H1 (cell line): ENCODE results near the gene GNL2. TPM values are rescaled to one million over a fixed set of nuclear protein-coding genes. Genes with fewer than 3 reads are reported as not detected.

ENCODE experiments used
- CTCF ChIA-PET: fragments of 300-600 bp; sonication (Branson Sonifier 250); formaldehyde crosslinking; loops from one replicate; lab custom pipeline; 2021; ENCODE audit not compliant: partially characterized antibody; lab: Charles Lee
- POLR2A ChIA-PET: fragments of 300-600 bp; sonication (Branson Sonifier 250); formaldehyde crosslinking; loops from one replicate; lab custom pipeline; 2021; ENCODE audit warnings: inconsistent platforms; ENCODE audit not compliant: partially characterized antibody; lab: Charles Lee
- DNase-seq, 2 experiments: peaks; one replicate each; pipeline versions ENCODE4 v3.0.0 to v3.0.0-alpha.2; 2010 to 2022; ENCODE audit warnings: low spot score in 2 of 2, low read depth in 1 of 2, mixed read lengths in 1 of 2
- FAIRE-seq: peaks from 2 replicates; lab custom pipeline; 2011; peaks lifted over from hg19 to GRCh38; lab: Jason Lieb, UNC
- H2AFZ ChIP-seq: 2 replicates; pipeline ENCODE4 v1.8.1; 2012; ENCODE audit warnings: low read length, inconsistent platforms
- H2AK5ac ChIP-seq: 2 replicates; pipeline ENCODE4 v1.6.1; 2013; ENCODE audit warnings: low read depth, low read length
- H2BK120ac ChIP-seq: replicated peaks from 2 replicates; pipeline ENCODE3; 2013; ENCODE audit warnings: low read depth, low read length, inconsistent platforms
- H2BK12ac ChIP-seq: 2 replicates; pipeline ENCODE4 v1.6.1; 2013; ENCODE audit warnings: low read depth, low read length
- H2BK15ac ChIP-seq: 2 replicates; pipeline ENCODE4 v1.6.1; 2013; ENCODE audit warnings: low read length
- H2BK20ac ChIP-seq: 2 replicates; pipeline ENCODE4 v1.6.1; 2013; ENCODE audit warnings: low read length
- H2BK5ac ChIP-seq: 2 replicates; pipeline ENCODE4 v1.6.1; 2013; ENCODE audit warnings: low read depth, low read length
- H3K14ac ChIP-seq: 2 replicates; pipeline ENCODE4 v1.6.1; 2013; ENCODE audit warnings: inconsistent platforms; ENCODE audit not compliant: insufficient read length
- H3K18ac ChIP-seq: 2 replicates; pipeline ENCODE4 v1.6.1; 2013; ENCODE audit warnings: low read length; ENCODE audit errors: extremely low read depth
- H3K23ac ChIP-seq: 2 replicates; pipeline ENCODE4 v1.6.1; 2013; ENCODE audit warnings: inconsistent platforms; ENCODE audit not compliant: insufficient read length
- H3K23me2 ChIP-seq: 2 replicates; pipeline ENCODE4 v1.6.1; 2013; ENCODE audit warnings: low read depth, low read length
- H3K27ac ChIP-seq: 2 replicates; pipeline ENCODE4 v1.6.1; 2011; ENCODE audit warnings: low read depth, low read length, inconsistent platforms
- H3K27me3 ChIP-seq, 4 experiments: replicated peaks in 1 of 4; 1 replicate in 1 of 4; 2 replicates in 3 of 4; pipeline versions ENCODE4 v1.6.1 to v1.8.1; 2011 to 2013; ENCODE audit warnings: low read length in 3 of 4, mild to moderate bottlenecking in 3 of 4, inconsistent platforms in 2 of 4, mixed read lengths in 2 of 4, moderate library complexity in 1 of 4; ENCODE audit not compliant: control insufficient read depth in 3 of 4, insufficient read depth in 3 of 4; ENCODE audit errors: extremely low read depth in 1 of 4
- H3K36me3 ChIP-seq, 4 experiments: 2 replicates each; pipeline versions ENCODE4 v1.6.1 to v1.8.1; 2011 to 2013; ENCODE audit warnings: mild to moderate bottlenecking in 4 of 4, low read length in 3 of 4, moderate library complexity in 2 of 4, control low read depth in 1 of 4, inconsistent platforms in 1 of 4; ENCODE audit not compliant: insufficient read depth in 4 of 4, control insufficient read depth in 2 of 4
- H3K4ac ChIP-seq: replicated peaks from 2 replicates; pipeline ENCODE3; 2013; ENCODE audit warnings: low read length, low read depth, mixed read lengths, inconsistent platforms; ENCODE audit not compliant: insufficient read length
- H3K4me1 ChIP-seq, 4 experiments: replicated peaks in 1 of 4; 1 replicate in 1 of 4; 2 replicates in 3 of 4; pipeline versions ENCODE4 v1.6.1 to v1.8.1; 2011 to 2013; ENCODE audit warnings: low read length in 3 of 4, inconsistent platforms in 2 of 4, mixed read lengths in 1 of 4; ENCODE audit not compliant: insufficient read depth in 4 of 4, control insufficient read depth in 3 of 4
- H3K4me2 ChIP-seq, 2 experiments: 2 replicates each; pipeline versions ENCODE4 v1.6.1 to v1.8.1; 2011 to 2013; ENCODE audit warnings: low read depth in 2 of 2, low read length in 2 of 2, control low read depth in 1 of 2, inconsistent platforms in 1 of 2, mild to moderate bottlenecking in 1 of 2; ENCODE audit not compliant: insufficient read depth in 1 of 2
- H3K4me3 ChIP-seq, 4 experiments: fragments of 200-600, 300-600 bp in 1 of 4; sonication (generic), shearing (Covaris generic), sonication (Bioruptor Twin) in 1 of 4; 2 replicates each; pipeline versions ENCODE4 v1.5.1 to v1.8.1; 2011 to 2016; ENCODE audit warnings: low read length in 4 of 4, low read depth in 3 of 4, control low read depth in 2 of 4, inconsistent platforms in 2 of 4, mild to moderate bottlenecking in 2 of 4, mixed read lengths in 1 of 4, moderate library complexity in 1 of 4; ENCODE audit not compliant: insufficient read depth in 2 of 4; ENCODE audit errors: extremely low read depth in 1 of 4
- H3K56ac ChIP-seq: replicated peaks from 2 replicates; pipeline ENCODE3; 2013; ENCODE audit warnings: low read depth, mild to moderate bottlenecking, mixed read lengths, low read length, inconsistent platforms; ENCODE audit not compliant: insufficient read length
- H3K79me1 ChIP-seq: 2 replicates; pipeline ENCODE4 v1.6.1; 2013; ENCODE audit warnings: low read depth, low read length, control low read depth
- H3K79me2 ChIP-seq, 2 experiments: 2 replicates each; pipeline versions ENCODE4 v1.6.1 to v1.8.1; 2012 to 2013; ENCODE audit warnings: low read length in 2 of 2, mild to moderate bottlenecking in 2 of 2, inconsistent platforms in 1 of 2; ENCODE audit not compliant: insufficient read depth in 2 of 2, control insufficient read depth in 1 of 2
- H3K9ac ChIP-seq, 4 experiments: replicated peaks in 1 of 4; 1 replicate in 1 of 4; 2 replicates in 3 of 4; pipeline versions ENCODE4 v1.6.1 to v1.8.1; 2011 to 2013; ENCODE audit warnings: low read depth in 3 of 4, low read length in 3 of 4, control low read depth in 2 of 4, mild to moderate bottlenecking in 2 of 4, moderate library complexity in 2 of 4, inconsistent platforms in 1 of 4; ENCODE audit errors: extremely low read depth in 1 of 4
- H3K9me3 ChIP-seq, 2 experiments: 2 replicates each; pipeline versions ENCODE4 v1.6.1 to v1.8.1; 2012 to 2013; ENCODE audit warnings: mild to moderate bottlenecking in 2 of 2, moderate library complexity in 2 of 2, control low read depth in 1 of 2, inconsistent platforms in 1 of 2, low read depth in 1 of 2, low read length in 1 of 2, mixed read lengths in 1 of 2; ENCODE audit not compliant: insufficient read depth in 2 of 2
- H4K20me1 ChIP-seq, 2 experiments: replicated peaks in 1 of 2; 2 replicates each; pipeline versions ENCODE3 to v1.8.1; 2011 to 2013; ENCODE audit warnings: inconsistent platforms in 2 of 2, low read length in 2 of 2, mild to moderate bottlenecking in 1 of 2; ENCODE audit not compliant: insufficient read depth in 2 of 2, control insufficient read depth in 1 of 2
- H4K5ac ChIP-seq: 2 replicates; pipeline ENCODE4 v1.6.1; 2013; ENCODE audit warnings: low read length, low read depth, mixed read lengths, inconsistent platforms; ENCODE audit not compliant: insufficient read length
- H4K8ac ChIP-seq: 2 replicates; pipeline ENCODE4 v1.8.0; 2013; ENCODE audit warnings: mild to moderate bottlenecking, moderate library complexity, low read length, inconsistent platforms; ENCODE audit not compliant: insufficient read depth; ENCODE audit errors: extremely low read depth
- H4K91ac ChIP-seq: replicated peaks from 2 replicates; pipeline ENCODE3; 2013; ENCODE audit warnings: low read length, mixed read lengths, inconsistent platforms; ENCODE audit not compliant: insufficient read length
- EP300 ChIP-seq, 2 experiments: IDR thresholded peaks; 1 replicate in 1 of 2; 2 replicates in 1 of 2; pipeline ENCODE4 v1.6.1; 2011 to 2012; ENCODE audit warnings: low read depth in 2 of 2, low read length in 2 of 2, mild to moderate bottlenecking in 2 of 2, borderline replicate concordance in 1 of 2, inconsistent platforms in 1 of 2, moderate library complexity in 1 of 2
- FOSL1 ChIP-seq: IDR thresholded peaks from 2 replicates; pipeline ENCODE4 v1.6.1; 2011; ENCODE audit warnings: mild to moderate bottlenecking, low read depth, low read length, moderate library complexity; ENCODE audit not compliant: insufficient read depth
- JUND ChIP-seq: IDR thresholded peaks from 2 replicates; pipeline ENCODE4 v1.6.1; 2011; ENCODE audit warnings: mild to moderate bottlenecking, improper control_type of control experiment, low read length
- SIN3A ChIP-seq, 2 experiments: IDR thresholded peaks in 1 of 2; conservative IDR thresholded peaks in 1 of 2; 2 replicates each; pipeline ENCODE4 v1.6.1; 2011 to 2012; ENCODE audit warnings: low read length in 2 of 2, improper control_type of control experiment in 1 of 2, low read depth in 1 of 2, mild to moderate bottlenecking in 1 of 2
- SP1 ChIP-seq: IDR thresholded peaks from 2 replicates; pipeline ENCODE4 v1.6.1; 2011; ENCODE audit warnings: low read depth, low read length
- WGBS, 2 experiments: shearing (Covaris generic) in 1 of 2; methylation state at CpG; one replicate each; pipeline versions ENCODE4 v1.1.6 to v1.1.7; 2013 to 2015; ENCODE audit warnings: low lambda C conversion rate in 2 of 2, mixed read lengths in 2 of 2, inconsistent platforms in 1 of 2, low coverage in 1 of 2, missing lambda C conversion rate in 1 of 2; ENCODE audit not compliant: insufficient replicate concordance in 2 of 2, insufficient coverage in 1 of 2, insufficient read length in 1 of 2; ENCODE audit errors: extremely low coverage in 1 of 2, missing lambda C conversion rate in 1 of 2; 5-methylcytosine and 5-hydroxymethylcytosine counted together
- polyA plus RNA-seq, 7 experiments: library from polyadenylated mRNA; depleted of rRNA in 3 of 7; stranded (reverse) in 5 of 7; unstranded in 2 of 7; fragments of >200 nt in 5 of 7; fragments of 200-250 nt in 2 of 7; gene quantifications; 1 replicate in 5 of 7; 2 replicates in 1 of 7; 4 replicates in 1 of 7; pipeline versions ENCODE4 v1.2.1 to v1.2.3, GENCODE V29; 2011 to 2013; ENCODE audit warnings: missing spikeins in 2 of 7, mixed read lengths in 2 of 7
- total RNA-seq: library from RNA; stranded (reverse); fragmentation: NEBNext Ultra II Directional; extraction: Animal tissue kit (Norgen Biotek cat#: 25700); gene quantifications from 2 replicates; pipeline ENCODE4 v1.2.1, GENCODE V29; 2021

Gene GNL2
- total and polyA plus RNA-seq, 2 of the 8 experiments (the other 6 are each of a cell fraction or from before 2014, with no cell fraction given) = 22.2 to 88.3 TPM

GRCh38 chr1:37537378-37537777 lies 58.4 kb downstream of the GNL2 start:
- DNase-seq = no peak
- TF ChIP-seq SP1 = no peak
- TF ChIP-seq JUND = no peak
- no peak for TF ChIP-seq EP300 (IDR thresholded peaks at IDR 0.05; ENCODE audit: borderline replicate concordance in 1 of 2, low read depth in 2 of 2, low read length in 2 of 2)
- TF ChIP-seq FOSL1 = no peak
- no peak for TF ChIP-seq SIN3A (conservative IDR thresholded peaks at IDR 0.05 in 1 of 2, IDR thresholded peaks at IDR 0.05 in 1 of 2; ENCODE audit: low read depth in 1 of 2, low read length in 2 of 2)
- TF ChIP-seq, all 59 proteins: peak for 0
- 96% methylated on average over 2 of the region's 2 CpGs; no CpG with 5 or more reads in 1 of the 2 experiments for WGBS, 2 experiments
- H3K56ac ChIP-seq = no peak overlapping the region
- no peak overlapping the region for H4K8ac ChIP-seq
- no peak overlapping the region for H3K18ac ChIP-seq
- peaks cover 0 to 2% of the 10 kb centered on the region in 2 experiments for H4K20me1 ChIP-seq
- no peak for FAIRE-seq
- POLR2A ChIA-PET = no interaction called here
- H3K4ac ChIP-seq = no peak overlapping the region
- peaks cover 8 to 44% (median 25%) of the 10 kb centered on the region in 4 experiments for H3K36me3 ChIP-seq
- H2BK5ac ChIP-seq = no peak overlapping the region
- no peaks in the 10 kb centered on the region for H3K4me1 ChIP-seq
- no peaks in the 10 kb centered on the region for H3K27me3 ChIP-seq
- no peaks in the 10 kb centered on the region for H3K79me1 ChIP-seq
- no peak overlapping the region for H3K23ac ChIP-seq
- H3K14ac ChIP-seq = no peak overlapping the region
- H3K4me2 ChIP-seq = no peak overlapping the region
- H3K23me2 ChIP-seq = no peaks in the 10 kb centered on the region
- no peak overlapping the region for H2AFZ ChIP-seq
- no peak overlapping the region for H4K91ac ChIP-seq
- no peaks in the 10 kb centered on the region for H3K79me2 ChIP-seq
- CTCF ChIA-PET = interaction anchor here (0.6 to 2.0 kb wide), 3 partner anchors 22 to 801 kb away, joined by 3 to 5 read pairs (median 5); no protein-coding TSS in a partner anchor
- H4K5ac ChIP-seq = no peak overlapping the region
- H2BK12ac ChIP-seq = no peak overlapping the region
- H3K27ac ChIP-seq = no peak overlapping the region
- H2BK20ac ChIP-seq = no peak overlapping the region
- no peaks in the 10 kb centered on the region for H3K9me3 ChIP-seq
- H2AK5ac ChIP-seq = no peak overlapping the region
- no peak overlapping the region for H3K4me3 ChIP-seq
- H2BK15ac ChIP-seq = no peak overlapping the region
- H2BK120ac ChIP-seq = no peak overlapping the region
- no peak overlapping the region for H3K9ac ChIP-seq
